Cardiac fibroblast (primary cell): ENCODE results near the gene PPP2R2B.

Source experiments
- DNase-seq, 2 donors: peaks; one replicate each; pipeline versions ENCODE4 v3.0.0 to v3.0.0-alpha.2; 2010; ENCODE audit warnings: low read depth in 2 of 2
- H3K4me3 ChIP-seq, 2 donors: replicated peaks in 1 of 2; 1 replicate in 1 of 2; 2 replicates in 1 of 2; pipeline ENCODE4 v1.5.1; 2011; ENCODE audit warnings: low read depth in 2 of 2, low read length in 2 of 2, mild to moderate bottlenecking in 2 of 2, moderate library complexity in 1 of 2
- TF ChIP-seq, protein P1 (sequence below): IDR thresholded peaks from one replicate; pipeline ENCODE4 v1.5.1; 2011; ENCODE audit warnings: low read depth, mild to moderate bottlenecking, low read length, inconsistent platforms

PPP2R2B gene

GRCh38 chr5:146633323-146633764, 245.2 kb downstream of the PPP2R2B start:
- no peak overlapping the region for H3K4me3 ChIP-seq
- TF ChIP-seq, protein P1, sequence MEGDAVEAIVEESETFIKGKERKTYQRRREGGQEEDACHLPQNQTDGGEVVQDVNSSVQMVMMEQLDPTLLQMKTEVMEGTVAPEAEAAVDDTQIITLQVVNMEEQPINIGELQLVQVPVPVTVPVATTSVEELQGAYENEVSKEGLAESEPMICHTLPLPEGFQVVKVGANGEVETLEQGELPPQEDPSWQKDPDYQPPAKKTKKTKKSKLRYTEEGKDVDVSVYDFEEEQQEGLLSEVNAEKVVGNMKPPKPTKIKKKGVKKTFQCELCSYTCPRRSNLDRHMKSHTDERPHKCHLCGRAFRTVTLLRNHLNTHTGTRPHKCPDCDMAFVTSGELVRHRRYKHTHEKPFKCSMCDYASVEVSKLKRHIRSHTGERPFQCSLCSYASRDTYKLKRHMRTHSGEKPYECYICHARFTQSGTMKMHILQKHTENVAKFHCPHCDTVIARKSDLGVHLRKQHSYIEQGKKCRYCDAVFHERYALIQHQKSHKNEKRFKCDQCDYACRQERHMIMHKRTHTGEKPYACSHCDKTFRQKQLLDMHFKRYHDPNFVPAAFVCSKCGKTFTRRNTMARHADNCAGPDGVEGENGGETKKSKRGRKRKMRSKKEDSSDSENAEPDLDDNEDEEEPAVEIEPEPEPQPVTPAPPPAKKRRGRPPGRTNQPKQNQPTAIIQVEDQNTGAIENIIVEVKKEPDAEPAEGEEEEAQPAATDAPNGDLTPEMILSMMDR = no peak

GRCh38 chr5:146632620-146633322, 245.8 kb downstream of the PPP2R2B start:
- no peak for DNase-seq
- TF ChIP-seq, protein P1 = no peak
- H3K4me3 ChIP-seq = no peak overlapping the region

More at GRCh38 chr5:146633323-146633764, 245.2 kb downstream of the PPP2R2B start:
- no peak for DNase-seq

DNA sequence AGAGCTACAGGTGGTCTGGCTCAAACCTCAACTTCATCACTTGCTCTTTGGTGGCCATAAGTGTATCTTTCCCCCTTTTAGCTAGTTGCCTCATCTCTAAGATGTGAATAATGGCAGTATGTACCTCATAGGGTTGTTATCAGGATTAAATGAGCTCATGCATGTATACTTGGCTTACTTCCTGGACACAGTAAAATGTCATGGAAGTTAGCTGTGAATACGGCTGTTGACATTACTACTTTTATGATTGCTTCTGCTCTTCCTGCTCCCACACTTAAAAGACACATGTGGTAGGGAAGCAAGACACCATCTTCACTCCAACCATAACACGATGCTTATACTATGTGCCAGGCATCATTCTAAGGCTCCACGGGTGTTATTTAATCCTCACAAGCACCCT, 248.1 kb downstream of the PPP2R2B start:
- no peak for DNase-seq
- TF ChIP-seq, protein P1 = no peak
- H3K4me3 ChIP-seq = no peak overlapping the region

GRCh38 chr5:146628950-146629349, 249.6 kb downstream of the PPP2R2B start:
- no peak overlapping the region for H3K4me3 ChIP-seq
- TF ChIP-seq, protein P1 = no peak
- no peak for DNase-seq

- TF ChIP-seq, protein P1 = no peak
- DNase-seq = no peak
- H3K4me3 ChIP-seq = no peak overlapping the region
These were observed 251.6 kb downstream of the PPP2R2B start for GRCh38 chr5:146626936-146627335.

DNA sequence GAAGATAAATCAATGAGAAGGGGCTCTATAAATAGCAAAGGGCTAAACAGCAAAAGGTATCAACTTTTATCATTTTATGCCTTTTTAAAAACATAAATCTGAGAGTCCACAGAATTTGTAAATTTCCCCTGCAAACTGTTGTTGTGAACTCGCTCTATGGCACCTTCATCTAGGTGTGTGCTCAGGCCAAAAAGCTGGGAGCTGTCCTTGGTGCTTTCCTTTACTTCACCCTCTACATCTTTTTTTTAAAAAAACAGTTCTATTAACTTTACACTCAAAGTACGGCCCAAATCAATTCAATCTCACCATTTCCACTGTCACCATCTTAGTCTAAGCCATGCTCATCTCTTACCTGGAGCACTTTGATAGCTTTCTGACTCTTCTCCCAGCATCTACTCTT, 254.4 kb downstream of the PPP2R2B start:
- TF ChIP-seq, protein P1 = no peak
- no peak overlapping the region for H3K4me3 ChIP-seq
- DNase-seq = no peak

DNA sequence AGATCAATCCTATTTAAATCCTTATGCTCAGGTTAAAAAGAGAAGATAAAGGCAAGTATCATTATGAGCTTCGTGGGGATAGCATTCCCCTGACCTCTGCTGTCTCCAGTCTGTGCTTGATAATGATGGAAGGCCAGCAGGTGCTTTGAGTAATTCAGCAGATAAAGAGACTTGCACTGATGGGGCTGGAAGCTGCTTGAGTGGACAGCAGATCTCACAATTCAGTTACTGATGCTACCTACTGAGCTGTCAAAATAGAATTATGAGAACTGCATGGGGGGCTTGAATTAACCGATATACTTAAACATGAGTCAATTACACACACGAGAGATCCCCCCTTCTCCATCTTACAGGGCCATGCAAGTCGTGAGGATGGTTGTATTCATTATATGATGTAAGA, 254.9 kb downstream of the PPP2R2B start:
- no peak overlapping the region for H3K4me3 ChIP-seq
- TF ChIP-seq, protein P1 = no peak
- DNase-seq = no peak
